SK-N-SH (cell line): ENCODE measurements around the gene ATXN10. TPM values are rescaled to one million over a fixed set of nuclear protein-coding genes. Genes with fewer than 3 reads are reported as not detected.

Source experiments
- CTCF ChIA-PET: fragments of 300-600, 350-600 bp; formaldehyde crosslinking; extraction: SDS; loops from one replicate; lab custom pipeline; 2021; lab: Yijun Ruan, JAX
- POLR2A ChIA-PET: fragments of 350-600 bp; sonication (Branson Sonifier 250); formaldehyde crosslinking; extraction: SDS; loops from one replicate; lab custom pipeline; 2020; ENCODE audit warnings: antibody characterized with exemption, inconsistent platforms; lab: Yijun Ruan, JAX
- DNase-seq: peaks from one replicate; pipeline ENCODE4 v3.0.0; 2012
- H2AFZ ChIP-seq: fragments of 200-600 bp; sonication (generic); 2 replicates; pipeline ENCODE4 v1.8.1; 2016; ENCODE audit warnings: antibody characterized with exemption, mild to moderate bottlenecking, low read depth
- H3F3A ChIP-seq: fragments of 200-600 bp; sonication (generic); replicated peaks from 2 replicates; pipeline ENCODE3; 2016; ENCODE audit warnings: antibody characterized with exemption, mild to moderate bottlenecking; ENCODE audit not compliant: insufficient read depth
- H3K27ac ChIP-seq, 2 experiments: fragments of 200-500 bp in 1 of 2; fragments of 200-600 bp in 1 of 2; sonication (Bioruptor generic) in 1 of 2; sonication (generic), shearing (Covaris generic) in 1 of 2; 2 replicates each; pipeline versions ENCODE4 v1.5.1 to v1.6.1; 2014 to 2016; ENCODE audit warnings: low read depth in 2 of 2, inconsistent platforms in 1 of 2, low read length in 1 of 2, mild to moderate bottlenecking in 1 of 2, mixed read lengths in 1 of 2
- H3K27me3 ChIP-seq: fragments of 200-600 bp; sonication (generic), shearing (Covaris generic); 2 replicates; pipeline ENCODE4 v1.6.1; 2016; ENCODE audit warnings: mixed run types; ENCODE audit not compliant: insufficient read depth
- H3K36me3 ChIP-seq, 2 experiments: fragments of 200-500 bp in 1 of 2; fragments of 200-600 bp in 1 of 2; sonication (Bioruptor generic) in 1 of 2; sonication (generic) in 1 of 2; replicated peaks in 1 of 2; 2 replicates each; pipeline versions ENCODE3 to v1.5.1; 2014 to 2016; ENCODE audit warnings: low read length in 1 of 2, mild to moderate bottlenecking in 1 of 2; ENCODE audit not compliant: insufficient read depth in 2 of 2, control insufficient read depth in 1 of 2
- H3K4me1 ChIP-seq, 2 experiments: fragments of 200-500 bp in 1 of 2; fragments of 200-600 bp in 1 of 2; sonication (Bioruptor generic) in 1 of 2; sonication (generic), shearing (Covaris generic) in 1 of 2; 2 replicates each; pipeline versions ENCODE4 v1.5.1 to v1.6.1; 2014 to 2016; ENCODE audit warnings: low read depth in 1 of 2, low read length in 1 of 2, mixed run types in 1 of 2; ENCODE audit not compliant: insufficient read depth in 2 of 2, control insufficient read depth in 1 of 2
- H3K4me2 ChIP-seq: fragments of 200-600 bp; sonication (generic), shearing (Covaris generic); 2 replicates; pipeline ENCODE4 v1.6.1; 2017; ENCODE audit warnings: mixed run types
- H3K4me3 ChIP-seq, 2 experiments: fragments of 200-500 bp in 1 of 2; fragments of 200-600 bp in 1 of 2; sonication (Bioruptor generic) in 1 of 2; sonication (generic), shearing (Covaris generic) in 1 of 2; 2 replicates each; pipeline versions ENCODE4 v1.5.1 to v1.8.1; 2014 to 2016; ENCODE audit warnings: low read depth in 2 of 2, inconsistent platforms in 1 of 2, low read length in 1 of 2, mild to moderate bottlenecking in 1 of 2, mixed read lengths in 1 of 2, moderate library complexity in 1 of 2
- H3K79me2 ChIP-seq: fragments of 200-600 bp; sonication (generic); 2 replicates; pipeline ENCODE4 v1.8.1; 2017; ENCODE audit warnings: mild to moderate bottlenecking; ENCODE audit not compliant: insufficient read depth
- H3K9ac ChIP-seq: fragments of 200-600 bp; sonication (generic); 2 replicates; pipeline ENCODE4 v1.6.1; 2017; ENCODE audit warnings: mixed run types
- H3K9me2 ChIP-seq: fragments of 200-600 bp; sonication (generic); 2 replicates; pipeline ENCODE4 v1.6.1; 2017; ENCODE audit warnings: mixed run types
- H3K9me3 ChIP-seq: fragments of 200-600 bp; sonication (generic); 2 replicates; pipeline ENCODE4 v1.6.1; 2017; ENCODE audit warnings: mixed run types, mild to moderate bottlenecking, moderate library complexity
- H4K20me1 ChIP-seq: fragments of 200-600 bp; sonication (generic); 2 replicates; pipeline ENCODE4 v1.6.1; 2017; ENCODE audit warnings: mild to moderate bottlenecking, mixed run types; ENCODE audit not compliant: insufficient read depth
- EZH2phosphoT487 ChIP-seq: fragments of 200-600 bp; sonication (generic); IDR thresholded peaks from 2 replicates; pipeline ENCODE4 v1.6.1; 2017; ENCODE audit warnings: low read depth, mixed run types, mild to moderate bottlenecking, antibody characterized with exemption, moderate library complexity, borderline replicate concordance
- FOSL2 ChIP-seq: IDR thresholded peaks from 2 replicates; pipeline ENCODE4 v1.4.0; 2012; ENCODE audit warnings: low read depth, mild to moderate bottlenecking, moderate library complexity, borderline replicate concordance
- FOXM1 ChIP-seq: IDR thresholded peaks from 2 replicates; pipeline ENCODE4 v1.4.0; 2012; ENCODE audit warnings: low read depth, mild to moderate bottlenecking
- GATA2 ChIP-seq: sonication (generic); formaldehyde crosslinking; IDR thresholded peaks from 2 replicates; pipeline ENCODE4 v1.5.0; 2020; ENCODE audit warnings: mild to moderate bottlenecking, missing genetic modification reagents
- NFIC ChIP-seq: IDR thresholded peaks from 2 replicates; pipeline ENCODE4 v1.4.0; 2012; ENCODE audit warnings: borderline replicate concordance
- NRF1 ChIP-seq: IDR thresholded peaks from 2 replicates; pipeline ENCODE4 v1.6.1; 2012; ENCODE audit warnings: low read depth, mild to moderate bottlenecking, low read length
- PBX3 ChIP-seq: IDR thresholded peaks from 2 replicates; pipeline ENCODE4; 2012
- RAD21 ChIP-seq: IDR thresholded peaks from 2 replicates; pipeline ENCODE4 v1.6.1; 2012; ENCODE audit warnings: mild to moderate bottlenecking, low read length
- REST ChIP-seq: IDR thresholded peaks from 2 replicates; pipeline ENCODE4 v1.6.1; 2012; ENCODE audit warnings: mild to moderate bottlenecking, low read depth, low read length, moderate library complexity
- RFX5 ChIP-seq: IDR thresholded peaks from 2 replicates; pipeline ENCODE4 v1.6.1; 2012; ENCODE audit warnings: mild to moderate bottlenecking, improper control_type of control experiment, low read length
- TAF1 ChIP-seq: IDR thresholded peaks from 2 replicates; pipeline ENCODE4 v1.6.1; 2012; ENCODE audit warnings: low read depth, mild to moderate bottlenecking, low read length, moderate library complexity, borderline replicate concordance
- WGBS: methylation state at CpG from one replicate; pipeline ENCODE4 v1.1.6; 2017; ENCODE audit warnings: low lambda C conversion rate; 5-methylcytosine and 5-hydroxymethylcytosine counted together
- polyA plus RNA-seq, 3 experiments: library from polyadenylated mRNA; depleted of rRNA; stranded (reverse); fragments of >200 nt; gene quantifications; 2 replicates each; pipeline ENCODE4 v1.2.3, GENCODE V29; 2012

ATXN10 gene
- polyA plus RNA-seq, 1 of the 3 experiments (the other 2 are of a cell fraction): 202 TPM

- TF ChIP-seq NRF1: no peak
- TF ChIP-seq PBX3: peak; percentile 53; the same call in 1 of the 2 replicates
- no peak for TF ChIP-seq FOSL2
- TF ChIP-seq, all 33 proteins: peak for 5
These were observed 192.5 kb downstream of the ATXN10 start (continued) for GRCh38 chr22:45863981-45864751.

- ChIA-PET POLR2A (no interaction called here), CTCF (interaction anchor here (1.0 to 7.4 kb wide), 19 partner anchors 7 to 290 kb away, joined by 3 to 97 read pairs (median 6); no protein-coding TSS in a partner anchor)
- H3K27me3 ChIP-seq: no peaks in the 10 kb centered on the region
- no peaks in the 10 kb centered on the region for H3K79me2 ChIP-seq
- TF ChIP-seq TAF1 (no peak), FOXM1 (no peak)
- H3K36me3 ChIP-seq: no peaks in the 10 kb centered on the region
- H2AFZ ChIP-seq: no peak overlapping the region
- no peaks in the 10 kb centered on the region for H4K20me1 ChIP-seq
- peaks cover 6% of the 10 kb centered on the region for H3F3A ChIP-seq
- H3K4me1 ChIP-seq: no peaks in the 10 kb centered on the region
- H3K9me3 ChIP-seq: no peaks in the 10 kb centered on the region; the same call in 1 of the 2 replicates
- H3K4me3 ChIP-seq: no peak overlapping the region
- no peak overlapping the region for H3K9ac ChIP-seq
- no peaks in the 10 kb centered on the region for H3K9me2 ChIP-seq
- 96% methylated on average over 8 of the region's 11 CpGs for WGBS
- DNase-seq: no peak
- H3K4me2 ChIP-seq: no peak overlapping the region
- H3K27ac ChIP-seq: no peak overlapping the region
These were observed 193.4 kb downstream of the ATXN10 start for GRCh38 chr22:45864959-45865476.

- POLR2A ChIA-PET: no interaction called here
- no peaks in the 10 kb centered on the region for H3K27me3 ChIP-seq
These were observed 194.0 kb downstream of the ATXN10 start for GRCh38 chr22:45865561-45866125.

More at GRCh38 chr22:45865561-45866125, 194.0 kb downstream of the ATXN10 start:
- Histone ChIP-seq H3K4me3 (no peak overlapping the region), H3K9me2 (no peaks in the 10 kb centered on the region), H3K9ac (no peak overlapping the region), H2AFZ (no peak overlapping the region), H3K27ac (no peak overlapping the region), H3K4me1 (no peaks in the 10 kb centered on the region), H3K36me3 (no peaks in the 10 kb centered on the region), H3F3A (peaks cover 6% of the 10 kb centered on the region), H3K9me3 (no peaks in the 10 kb centered on the region; the same call in 1 of the 2 replicates), H4K20me1 (no peaks in the 10 kb centered on the region), H3K4me2 (no peak overlapping the region), H3K79me2 (no peaks in the 10 kb centered on the region)
- CTCF ChIA-PET: interaction anchor here (1.4 to 7.4 kb wide), 6 partner anchors 21 to 288 kb away, joined by 4 to 97 read pairs (median 11); no protein-coding TSS in a partner anchor
- no peak for TF ChIP-seq EZH2phosphoT487
- TF ChIP-seq REST: no peak
- no peak for TF ChIP-seq RFX5
- TF ChIP-seq FOXM1: no peak
- no peak for TF ChIP-seq RAD21
- TF ChIP-seq GATA2: no peak
- no peak for TF ChIP-seq NFIC
- no peak for DNase-seq
- 98% methylated on average over 10 of the region's 24 CpGs for WGBS
